Stimulated activated naive CD4-positive, alpha-beta T cell (primary cell): Measurements from ENCODE around the gene FAM47C.
"Not testable (repeated sequence)": the region's sequence is repeated elsewhere in the genome, so short reads cannot be mapped to it uniquely, and the experiment has no call there.

Source experiments
- DNase-seq, 6 experiments: peaks; one replicate each; lab custom pipeline; 2025; lab: John Stamatoyannopoulos, UW

The FAM47C gene

DNA sequence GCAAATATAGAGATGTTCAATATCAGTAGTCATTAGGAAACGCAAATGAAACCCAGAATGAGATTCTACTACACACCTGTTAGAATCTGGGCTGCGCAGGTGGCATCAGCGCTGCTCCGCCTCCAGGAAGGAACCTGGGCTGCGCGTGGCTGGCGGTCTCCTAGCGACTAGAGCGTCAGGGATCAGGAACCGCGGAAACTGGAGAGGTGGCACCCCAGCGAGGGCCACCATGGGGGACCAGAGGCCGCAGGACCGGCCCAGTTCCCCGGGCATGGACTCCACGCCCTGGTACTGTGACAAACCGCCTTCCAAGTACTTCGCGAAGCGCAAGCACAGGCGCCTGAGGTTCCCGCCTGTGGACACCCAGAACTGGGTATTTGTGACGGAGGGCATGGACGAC is at the start of gene FAM47C:
FAM47C (plus strand) TSS at position 185 of the 400 bp plus-strand sequence; CDS start at position 230, 45 bp downstream.
- not testable (repeated sequence) for DNase-seq

DNA sequence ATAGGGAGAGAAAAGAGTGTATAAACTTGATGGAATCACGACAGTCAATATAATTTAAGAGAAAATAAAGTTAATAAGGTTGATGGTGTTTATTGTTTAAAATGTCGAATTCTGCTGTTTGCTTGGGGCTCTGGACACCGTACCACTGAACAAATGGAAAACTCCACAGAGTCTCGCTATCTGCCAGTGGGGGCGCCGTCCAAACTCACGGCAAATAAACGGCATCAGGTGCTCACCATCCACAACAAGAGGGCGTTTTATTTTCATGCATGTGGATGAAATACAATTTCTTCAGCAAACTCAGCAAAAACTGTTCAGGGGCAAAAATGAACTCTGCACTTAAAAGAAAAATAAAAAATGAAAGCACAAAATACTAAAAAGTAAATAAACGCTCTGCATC is 46.6 kb upstream of the FAM47C start:
- DNase-seq, result no peak

DNA sequence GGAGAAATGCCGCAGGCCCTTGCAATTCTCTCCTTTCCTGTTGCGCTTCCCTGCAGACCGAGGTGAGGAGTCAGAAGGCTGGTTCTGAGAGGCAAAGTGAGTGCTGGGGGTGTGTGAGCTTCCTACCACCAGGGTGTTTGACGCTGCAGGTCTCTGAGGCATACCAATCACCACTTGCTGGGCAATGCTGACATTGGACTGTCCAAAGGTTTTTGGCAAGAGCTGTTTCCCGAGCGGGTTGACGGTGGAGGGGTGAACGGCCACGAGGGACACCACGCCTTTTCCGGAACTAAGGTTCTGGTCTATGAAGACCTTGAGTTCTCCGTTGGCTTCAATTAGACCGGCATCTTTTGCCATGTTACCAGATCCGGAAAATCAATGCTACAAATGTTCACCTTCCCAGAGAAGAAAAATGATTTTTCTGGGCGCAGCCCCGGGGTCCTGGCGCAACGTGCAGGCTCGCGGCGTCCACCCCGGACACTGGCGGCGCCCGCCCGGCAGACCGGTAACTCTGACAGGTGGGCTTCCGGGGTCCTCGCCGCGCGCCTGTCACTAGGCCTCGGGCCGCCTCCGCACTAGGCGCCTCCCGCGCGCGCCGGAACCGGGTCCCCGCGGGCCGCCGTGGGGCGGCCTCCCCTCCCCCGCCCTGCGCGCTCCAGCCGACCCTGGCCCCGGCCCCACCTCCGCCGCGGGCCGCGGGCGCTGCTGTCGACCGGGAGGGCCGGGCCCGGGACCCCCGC is 44.9 kb upstream of the FAM47C start:
- DNase-seq, result no peak

DNA sequence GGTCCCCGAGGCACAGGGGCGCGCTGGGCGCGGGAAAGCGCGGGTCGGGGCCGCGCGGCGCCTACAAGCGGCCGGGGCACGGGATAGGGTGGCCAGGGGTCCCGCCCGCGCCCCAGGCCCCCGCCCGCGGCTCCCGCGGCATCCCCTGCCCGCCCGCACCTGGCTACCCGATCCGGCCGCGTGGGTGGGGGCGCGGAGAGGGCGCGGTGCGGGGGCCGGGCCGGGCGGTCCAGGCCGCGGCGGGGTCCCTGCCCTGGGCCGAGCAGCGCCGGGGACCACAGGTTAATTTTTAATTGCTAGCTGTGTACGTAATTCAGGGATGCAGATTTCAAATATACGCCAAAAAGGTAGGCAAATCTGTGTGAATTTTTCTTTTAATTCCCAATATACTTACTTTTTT is 44.3 kb upstream of the FAM47C start:
- DNase-seq, result no peak

DNA sequence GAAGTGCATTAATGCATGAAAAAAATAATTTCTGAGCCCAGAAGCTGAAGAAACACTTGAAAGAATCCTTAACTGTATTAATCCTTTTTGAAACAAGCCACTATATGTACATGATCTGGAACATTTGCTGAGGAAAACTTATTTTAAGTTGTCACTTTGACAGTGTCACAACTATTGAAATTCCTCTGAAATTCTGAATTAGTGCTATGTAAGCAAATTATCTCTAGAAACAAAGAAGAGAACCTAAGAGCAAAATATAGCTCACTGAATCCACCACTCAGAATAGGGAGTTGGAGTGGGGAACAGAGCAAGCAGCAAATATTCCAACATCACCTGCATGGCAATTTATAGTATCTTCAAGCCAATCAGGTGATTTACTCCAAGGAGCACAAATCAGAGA is 34.6 kb upstream of the FAM47C start:
- no peak for DNase-seq

DNA sequence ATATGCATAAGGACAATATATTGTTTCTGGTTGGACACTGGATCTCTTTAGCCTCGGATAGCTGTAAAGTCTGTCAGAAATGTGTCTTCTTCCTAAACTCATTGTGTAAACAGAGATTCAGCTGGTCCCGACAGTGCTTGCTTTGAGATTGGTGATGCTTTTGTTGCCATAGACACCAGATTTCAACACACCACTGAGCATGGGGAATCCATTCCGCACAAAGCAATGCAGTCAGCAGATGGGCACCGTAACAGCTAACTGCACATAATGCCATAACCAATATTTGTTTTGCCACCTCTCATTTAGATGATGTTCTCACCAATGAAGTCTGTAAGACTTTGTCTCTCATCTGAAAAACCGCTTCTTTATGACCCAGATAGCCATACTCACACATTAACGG is 33.3 kb upstream of the FAM47C start:
- no peak for DNase-seq

DNA sequence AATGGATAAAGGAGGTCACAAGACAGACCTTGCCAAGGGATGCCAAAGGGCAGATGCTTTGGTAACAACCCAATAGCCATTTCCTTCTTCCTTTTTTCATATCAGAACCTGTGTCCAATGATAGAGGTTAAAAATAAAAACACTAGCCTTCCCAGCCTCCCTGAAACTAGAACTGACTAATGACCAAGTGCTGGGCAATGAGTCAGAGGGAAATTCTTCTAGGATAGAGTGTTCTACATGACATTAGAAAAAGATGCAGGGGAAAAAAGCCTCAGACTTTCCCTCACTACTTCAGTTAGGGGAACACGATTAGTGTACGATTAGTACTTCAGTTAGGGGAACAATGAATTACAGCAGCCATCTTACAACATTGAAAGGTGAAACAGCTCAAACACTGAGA is 29.3 kb upstream of the FAM47C start:
- DNase-seq, result no peak

DNA sequence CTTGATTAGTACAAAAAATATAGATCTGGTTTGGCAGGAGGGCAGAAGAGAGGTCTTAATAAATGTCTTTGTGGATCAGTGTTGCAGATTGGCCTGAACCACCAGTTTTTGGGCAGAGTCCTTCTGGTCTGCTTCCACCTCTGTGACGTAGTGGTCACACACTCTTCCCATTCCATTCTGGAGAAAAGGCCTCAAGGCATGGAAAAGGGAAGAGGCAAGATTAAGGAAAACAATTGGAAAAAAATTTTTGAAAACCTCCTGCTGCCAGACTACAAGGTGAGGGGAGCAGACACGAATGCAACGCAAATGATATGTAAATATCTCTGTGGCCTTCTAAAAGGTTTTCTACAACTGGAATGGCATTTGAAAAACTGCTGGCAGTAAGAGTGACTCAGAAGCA is 24.3 kb upstream of the FAM47C start:
- no peak for DNase-seq

DNA sequence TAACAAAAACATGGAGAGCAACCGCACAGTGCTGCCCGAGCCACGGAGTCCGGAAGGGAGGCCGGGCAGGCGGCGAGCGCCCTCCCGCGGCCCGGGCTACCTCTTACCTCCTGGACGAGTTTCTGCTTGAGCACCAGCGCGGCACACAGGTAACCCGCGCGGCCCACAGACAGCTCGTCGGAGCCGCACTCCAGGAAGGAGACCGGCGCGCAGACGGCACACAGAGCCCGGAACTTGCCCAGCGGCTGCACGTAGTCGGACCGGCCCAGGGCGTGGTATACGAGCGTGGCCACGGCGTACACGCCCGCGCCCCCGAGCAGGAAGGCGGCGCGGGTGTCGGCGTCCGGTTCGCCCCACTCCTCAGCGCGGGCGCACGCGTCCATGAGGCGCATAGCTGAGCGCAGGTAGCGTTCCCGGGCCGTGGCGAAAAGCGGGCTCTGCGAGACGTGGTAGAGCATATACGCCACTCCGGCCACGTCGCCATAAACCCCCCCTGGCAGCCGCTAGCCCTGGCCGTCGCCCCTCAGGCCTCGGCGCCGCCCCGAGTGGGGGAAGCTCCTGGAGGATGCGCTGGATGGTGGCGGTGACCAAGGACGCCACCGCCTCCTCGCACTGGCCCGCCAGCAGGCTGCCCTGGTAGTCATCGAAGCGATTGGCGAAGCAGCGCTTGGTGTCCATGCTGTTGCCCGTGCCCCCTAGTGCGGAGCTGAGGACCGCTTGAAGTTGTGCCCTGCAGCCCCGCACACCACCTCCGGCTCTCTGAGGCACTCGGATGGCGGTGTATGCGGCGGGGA is 22.6 kb upstream of the FAM47C start:
- DNase-seq, result not testable (repeated sequence)

DNA sequence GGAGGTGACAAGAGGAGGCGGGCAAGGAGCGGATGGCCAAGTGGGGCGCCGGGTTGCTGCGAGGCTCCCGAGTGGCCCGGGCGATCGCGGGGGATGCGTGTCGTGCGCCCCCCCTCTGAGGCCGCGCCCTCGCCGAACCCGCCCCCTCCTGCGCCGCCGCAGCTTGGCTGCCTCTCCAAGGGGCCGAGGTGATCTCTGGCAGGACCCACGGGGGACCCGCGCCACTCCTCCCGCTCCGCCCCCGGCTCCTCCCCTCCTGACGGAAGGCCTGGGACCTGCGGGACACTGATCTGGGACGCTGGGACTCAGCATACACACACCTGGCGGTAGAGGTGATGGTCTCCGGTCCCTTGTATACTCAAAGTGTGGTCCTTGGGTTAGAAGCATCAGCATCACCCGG is 21.9 kb upstream of the FAM47C start:
- no peak for DNase-seq

DNA sequence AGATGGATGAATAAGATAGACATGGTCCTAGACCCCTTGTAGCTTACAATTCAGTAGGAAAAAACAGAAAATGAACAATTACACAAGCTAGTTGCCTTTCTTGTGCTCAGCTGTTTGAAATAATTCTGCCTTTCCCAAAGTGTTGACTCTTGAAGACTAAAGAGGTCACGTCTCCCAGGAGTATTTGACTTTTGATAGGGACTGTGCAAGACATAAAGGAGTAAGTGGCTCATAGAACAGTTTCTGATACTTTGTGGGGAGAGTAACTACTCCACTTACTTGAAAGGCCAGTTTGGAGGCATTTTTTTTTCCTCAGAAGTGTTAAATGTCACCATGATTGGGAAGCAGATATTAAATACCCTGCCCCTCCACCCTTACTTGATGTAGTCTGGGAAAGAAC is 21.0 kb upstream of the FAM47C start:
- not testable (repeated sequence) for DNase-seq

DNA sequence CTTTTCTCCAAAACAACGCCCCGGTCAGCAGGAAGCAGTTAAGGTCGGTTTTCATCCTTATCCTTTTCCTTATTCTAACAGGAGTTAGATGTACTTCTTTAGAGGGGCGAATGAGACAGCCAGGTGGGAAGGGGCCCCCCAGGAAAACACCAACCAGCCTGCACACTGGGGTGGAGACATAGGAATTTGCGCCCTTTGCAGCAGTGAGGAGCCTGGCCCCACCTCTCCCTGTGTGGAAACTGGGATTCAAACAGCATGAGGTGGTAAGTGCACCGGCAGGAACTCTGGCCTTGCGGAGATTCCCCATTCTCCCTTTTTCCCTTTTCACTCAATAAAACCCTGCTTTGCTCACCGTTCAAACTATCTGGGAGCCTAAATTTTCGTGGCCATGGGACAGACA is 8.0 kb upstream of the FAM47C start:
- DNase-seq, result no peak

DNA sequence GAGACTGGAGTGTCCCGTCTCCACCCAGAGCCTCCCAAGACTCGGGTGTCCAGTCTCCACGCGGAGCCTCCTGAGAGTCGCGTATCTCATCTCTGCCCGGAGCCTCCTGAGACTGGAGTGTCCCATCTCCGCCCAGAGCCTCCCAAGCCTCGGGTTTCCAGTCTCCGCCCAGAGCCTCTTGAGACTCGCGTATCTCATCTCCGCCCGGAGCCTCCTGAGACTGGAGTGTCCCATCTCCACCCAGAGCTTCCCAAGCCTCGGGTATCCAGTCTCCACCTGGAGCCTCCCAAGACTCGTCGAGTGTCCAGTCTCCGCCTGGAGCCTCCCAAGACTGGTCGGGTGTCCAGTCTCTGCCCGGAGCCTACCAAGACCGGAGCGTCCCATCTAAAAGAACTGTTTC is 2.3 kb downstream of the FAM47C start:
- no peak for DNase-seq

DNA sequence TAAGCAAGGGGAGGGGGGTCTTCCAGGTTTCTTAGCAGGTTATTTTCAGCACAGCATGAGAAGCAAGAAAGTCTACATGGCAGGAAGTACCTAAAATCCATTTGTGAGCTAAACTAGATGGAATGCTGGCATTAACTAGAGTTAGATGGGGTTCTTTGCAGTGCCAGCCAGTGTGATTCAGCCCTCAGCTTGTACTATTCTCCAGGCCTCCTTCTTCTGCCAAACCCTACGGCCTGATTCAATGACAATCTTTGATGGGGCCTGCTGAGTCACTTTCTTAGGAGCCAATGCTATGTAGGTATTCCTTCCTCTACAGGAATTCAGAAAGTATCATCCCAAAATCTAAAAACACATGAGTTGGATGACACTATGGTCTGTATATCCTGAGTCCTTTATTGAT is 26.1 kb downstream of the FAM47C start:
- DNase-seq, result not testable (repeated sequence)

DNA sequence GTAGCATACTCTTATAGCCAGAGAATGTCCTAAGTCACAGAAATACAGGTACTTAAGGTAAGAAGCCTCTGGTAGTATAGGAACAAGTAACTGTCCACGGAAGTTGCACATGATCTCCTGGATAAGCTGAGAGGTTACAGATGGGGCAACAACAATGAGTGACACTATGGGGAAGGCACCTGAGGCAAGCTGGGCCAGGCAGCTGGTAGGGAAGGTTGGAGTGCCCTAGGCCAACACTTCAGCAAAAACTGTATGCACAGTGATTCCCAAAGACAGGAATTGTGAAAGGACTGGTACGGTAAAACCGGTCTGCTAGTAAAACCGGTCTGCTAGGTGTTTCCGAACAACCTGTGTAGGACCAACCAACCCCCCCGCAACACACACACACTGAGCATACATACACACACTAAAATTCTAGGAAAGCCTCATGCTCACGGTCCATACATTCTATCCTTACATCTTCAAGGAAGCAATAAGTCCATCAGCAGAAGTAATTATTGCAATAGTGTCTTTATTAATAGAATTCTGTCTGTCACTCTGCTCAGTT is 28.6 kb downstream of the FAM47C start:
- DNase-seq, result not testable (repeated sequence)

DNA sequence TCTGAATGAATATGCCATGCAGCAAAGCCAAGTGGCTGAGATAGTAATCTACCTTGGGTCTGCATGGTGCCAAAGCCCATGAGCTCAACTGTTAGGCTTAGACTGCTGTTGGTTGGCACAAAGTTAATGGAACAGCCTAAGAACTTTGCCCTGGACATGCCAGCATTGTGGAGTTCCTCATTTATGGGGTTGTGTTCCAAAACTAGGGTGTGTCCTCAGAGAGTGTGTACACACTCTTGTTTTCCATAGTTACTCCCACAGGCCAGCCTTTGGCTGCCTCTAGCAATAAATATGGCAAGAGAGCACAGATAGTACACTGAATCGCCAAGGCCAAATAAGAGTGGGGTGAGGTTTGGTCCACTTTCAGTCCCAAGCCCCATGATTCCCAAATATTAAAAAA is 30.6 kb downstream of the FAM47C start:
- not testable (repeated sequence) for DNase-seq

DNA sequence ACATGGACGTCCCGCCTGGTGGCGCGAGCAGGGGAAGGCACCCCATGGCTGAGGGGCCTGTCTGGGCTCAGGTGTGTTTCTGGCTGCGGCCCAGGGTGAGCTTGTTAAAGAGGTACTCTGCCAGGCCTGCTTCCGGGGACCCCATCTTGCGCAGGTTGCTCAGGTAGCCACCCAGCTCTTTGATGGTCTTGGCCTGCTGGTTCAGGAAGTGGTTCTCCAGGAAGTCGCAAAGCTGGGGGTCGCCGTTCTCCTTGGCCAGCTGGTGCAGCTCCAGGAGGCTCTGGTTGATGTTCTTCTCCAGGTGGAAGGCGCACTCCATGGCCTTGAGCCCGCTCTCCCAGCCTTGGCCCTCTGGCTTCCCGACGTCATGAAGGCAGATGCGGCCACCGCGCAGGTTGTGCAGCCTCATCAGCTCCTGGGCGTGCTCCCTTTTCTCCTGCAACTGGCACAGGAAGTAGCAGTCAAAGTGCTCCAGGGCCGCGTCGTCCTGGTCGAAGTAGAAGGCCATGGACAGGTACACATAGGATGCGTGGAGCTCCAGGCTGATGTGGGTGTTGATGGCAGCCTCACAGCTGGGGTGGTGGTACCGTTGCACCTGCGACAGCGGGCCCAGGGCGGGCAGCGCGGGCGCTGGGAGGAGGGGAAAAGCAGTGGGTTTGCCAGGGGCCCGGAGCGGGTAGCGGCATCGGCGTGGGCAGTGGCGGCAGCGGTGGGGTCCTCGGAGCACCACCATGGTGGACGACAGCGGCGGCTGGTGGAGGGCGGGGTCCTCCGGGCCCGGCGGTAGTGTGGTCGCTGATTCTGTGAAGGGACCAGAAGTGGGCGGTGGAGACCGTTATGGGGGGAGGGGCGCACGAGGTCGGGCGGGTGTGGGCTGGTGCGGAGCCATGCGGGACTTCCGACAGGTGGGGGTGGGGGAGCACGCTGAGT is 35.1 kb downstream of the FAM47C start:
- DNase-seq, result not testable (repeated sequence)

DNA sequence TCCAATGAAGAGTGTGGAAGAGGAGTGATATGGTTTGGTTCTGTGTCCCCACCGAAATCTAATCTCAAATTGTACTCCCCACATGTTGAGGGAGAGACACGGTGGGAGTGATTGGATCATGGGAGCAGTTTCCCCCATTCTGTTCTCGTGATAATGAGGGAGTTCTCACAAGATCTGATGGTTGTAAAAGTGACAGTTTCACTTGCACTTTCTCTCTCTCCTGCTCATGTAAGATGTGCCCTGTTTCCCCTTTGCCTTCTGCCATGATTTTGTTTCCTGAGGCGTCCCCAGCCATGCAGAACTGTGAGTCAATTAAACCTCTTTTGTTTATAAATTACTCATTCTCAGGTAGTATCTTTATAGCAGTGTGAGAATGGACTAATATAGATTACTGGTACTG is 39.6 kb downstream of the FAM47C start:
- DNase-seq, result no peak

DNA sequence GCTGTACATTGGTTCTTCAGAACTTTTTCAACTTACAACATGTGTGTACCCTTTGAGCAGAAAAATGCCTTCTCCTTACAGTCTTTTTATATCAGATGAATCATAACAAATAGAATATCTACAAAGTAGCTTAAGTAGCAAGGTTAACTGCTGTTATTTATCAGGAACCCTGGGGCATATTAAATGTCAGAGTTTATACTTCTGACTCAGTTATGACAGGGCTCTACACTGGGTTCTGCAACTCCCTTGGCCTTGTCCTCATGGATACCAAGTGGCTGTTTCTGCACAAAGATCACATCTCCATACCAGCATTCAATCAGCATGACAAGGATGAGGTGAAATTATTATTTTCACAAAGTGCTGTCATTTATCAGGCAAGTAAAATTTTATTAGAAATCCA is 49.4 kb downstream of the FAM47C start:
- DNase-seq, result not testable (repeated sequence)

DNA sequence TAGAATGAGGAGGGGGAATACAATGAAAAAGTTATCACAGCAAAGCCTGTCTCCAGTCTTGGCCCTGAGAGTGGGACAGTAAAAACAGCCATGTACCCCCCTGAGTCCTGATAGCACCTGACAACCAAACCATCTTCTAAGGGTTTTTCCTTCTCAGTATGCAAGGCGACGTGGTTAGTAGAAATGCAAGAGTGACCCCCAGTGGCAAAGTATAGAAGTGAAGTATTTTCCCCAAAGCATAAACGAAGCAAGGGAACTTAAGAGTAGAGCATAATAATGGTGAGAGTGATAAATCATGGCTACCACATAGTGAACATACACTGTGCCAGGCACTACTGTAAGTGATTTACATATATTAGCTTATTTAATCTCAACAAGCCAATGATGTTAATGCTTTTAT is 52.8 kb downstream of the FAM47C start:
- DNase-seq, result no peak
